Esophagus muscularis mucosa (tissue), 4 donors: ENCODE measurements around the gene DVL1.

Source experiments
- CTCF ChIP-seq, 3 experiments: fragments of 200-600 bp in 2 of 3; fragments of 450-650 bp in 1 of 3; sonication (generic) in 2 of 3; IDR thresholded peaks; one replicate each; pipeline ENCODE4 v1.5.1; 2017 to 2019; ENCODE audit warnings: antibody characterized with exemption in 3 of 3, mild to moderate bottlenecking in 2 of 3, moderate library complexity in 1 of 3
- EP300 ChIP-seq: sonication (generic); formaldehyde crosslinking; IDR thresholded peaks from one replicate; pipeline ENCODE4 v1.6.1; 2017; ENCODE audit warnings: antibody characterized with exemption
- POLR2AphosphoS5 ChIP-seq, 2 donors: sonication (generic); formaldehyde crosslinking; IDR thresholded peaks; one replicate each; pipeline ENCODE4 v1.6.1; 2017; ENCODE audit warnings: antibody characterized with exemption in 2 of 2

- TF ChIP-seq EP300, result no peak
- TF ChIP-seq POLR2AphosphoS5 (IDR thresholded peaks at IDR 0.05), result no peak
- TF ChIP-seq CTCF (IDR thresholded peaks at IDR 0.05), result no peak
These were observed 3.2 kb downstream of the DVL1 start for GRCh38 chr1:1345860-1346500.
